ENCODE measurements around the gene ANGPT4. TPM values are rescaled to one million over a fixed set of nuclear protein-coding genes. Genes with fewer than 3 reads are reported as not detected.

The ANGPT4 gene
- total RNA-seq, 1 experiment from 2014 or later: not detected

GRCh38 chr20:843912-844311, 72.2 kb downstream of the ANGPT4 start:
- CTCF ChIA-PET: interaction anchor here (0.9 kb wide), 1 partner anchor 26 kb away, joined by 6 read pairs; no protein-coding TSS in a partner anchor
- Histone ChIP-seq H4K20me1 (ENCODE audit: insufficient read depth) (no peaks in the 10 kb centered on the region; the same call in 1 of the 2 replicates), H3K9me3 (ENCODE audit: insufficient read depth, low read depth) (no peaks in the 10 kb centered on the region), H3K27me3 (ENCODE audit: insufficient read depth, low read depth) (no peaks in the 10 kb centered on the region), H3F3A (ENCODE audit: insufficient read depth, low read depth) (peaks cover 7% of the 10 kb centered on the region; the same call in 1 of the 2 replicates), H3K36me3 (ENCODE audit: low read depth) (no peaks in the 10 kb centered on the region), H3K27ac (no peak overlapping the region), H3K4me2 (no peak overlapping the region), H3K4me3 (no peak overlapping the region), H3K9me2 (ENCODE audit: insufficient read depth) (no peaks in the 10 kb centered on the region), H3K4me1 (replicated peaks; ENCODE audit: insufficient read depth) (peaks cover 22% of the 10 kb centered on the region), H2AFZ (no peak overlapping the region), H3K79me2 (ENCODE audit: low read depth) (peaks cover 67% of the 10 kb centered on the region)
- TF ChIP-seq EZH2 (IDR thresholded peaks at IDR 0.05; ENCODE audit: low read depth) (no peak), CTCF (conservative IDR thresholded peaks at IDR 0.05) (no peak)
- no TSS peak for BruUV-seq (replicated peaks)
- POLR2A ChIA-PET (ENCODE audit: unreplicated experiment): interaction anchor here (0.9 kb wide), 1 partner anchor 12 kb away, joined by 3 read pairs; no protein-coding TSS in a partner anchor
- no peak for DNase-seq
- intact Hi-C loops (cut with micrococcal nuclease; ENCODE audit: unreplicated experiment): no loop called here

GRCh38 chr20:842547-842940, 73.6 kb downstream of the ANGPT4 start:
- H4K20me1 ChIP-seq (ENCODE audit: insufficient read depth): no peaks in the 10 kb centered on the region; the same call in 1 of the 2 replicates
- DNase-seq: no peak
- peaks cover 26% of the 10 kb centered on the region for H3K4me1 ChIP-seq (replicated peaks; ENCODE audit: insufficient read depth)
- H3K79me2 ChIP-seq (ENCODE audit: low read depth): peaks cover 80% of the 10 kb centered on the region
- ChIA-PET CTCF (no interaction called here), POLR2A (ENCODE audit: unreplicated experiment) (no interaction called here)
- no peaks in the 10 kb centered on the region for H3K27me3 ChIP-seq (ENCODE audit: insufficient read depth, low read depth)
- H3K36me3 ChIP-seq (ENCODE audit: low read depth): no peaks in the 10 kb centered on the region
- no peaks in the 10 kb centered on the region for H3K9me2 ChIP-seq (ENCODE audit: insufficient read depth)
- peak overlapping the region; percentile 77 for H3K4me3 ChIP-seq
- H3K27ac ChIP-seq: peak overlapping the region; percentile 58
- intact Hi-C loops (cut with micrococcal nuclease; ENCODE audit: unreplicated experiment): loop anchor here (1.0 kb wide), 1 partner anchor 14 kb away; no protein-coding TSS in a partner anchor
- H2AFZ ChIP-seq: no peak overlapping the region
- H3K4me2 ChIP-seq: peak overlapping the region; percentile 80
- H3K9me3 ChIP-seq (ENCODE audit: insufficient read depth, low read depth): no peaks in the 10 kb centered on the region
- TF ChIP-seq EZH2 (IDR thresholded peaks at IDR 0.05; ENCODE audit: low read depth) (no peak), CTCF (conservative IDR thresholded peaks at IDR 0.05) (no peak)
- BruUV-seq (replicated peaks): no TSS peak
- peaks cover 7% of the 10 kb centered on the region; the same call in 1 of the 2 replicates for H3F3A ChIP-seq (ENCODE audit: insufficient read depth, low read depth)

GRCh38 chr20:841568-842546, 74.3 kb downstream of the ANGPT4 start:
- H3K36me3 ChIP-seq (ENCODE audit: low read depth): no peaks in the 10 kb centered on the region
- peak overlapping the region; percentile 80 for H3K4me2 ChIP-seq
- no peaks in the 10 kb centered on the region for H3K9me2 ChIP-seq (ENCODE audit: insufficient read depth)
- H3K79me2 ChIP-seq (ENCODE audit: low read depth): peaks cover 80% of the 10 kb centered on the region
- peak overlapping the region; percentile 79 for H2AFZ ChIP-seq
- BruUV-seq (replicated peaks): TSS peak; percentile 85
- H3K9me3 ChIP-seq (ENCODE audit: insufficient read depth, low read depth): no peaks in the 10 kb centered on the region
- CTCF ChIA-PET: no interaction called here
- H3K4me1 ChIP-seq (replicated peaks; ENCODE audit: insufficient read depth): peaks cover 33% of the 10 kb centered on the region
- no peaks in the 10 kb centered on the region for H3K27me3 ChIP-seq (ENCODE audit: insufficient read depth, low read depth)
- peak overlapping the region; percentile 77 for H3K4me3 ChIP-seq
- POLR2A ChIA-PET (ENCODE audit: unreplicated experiment): no interaction called here
- peak; percentile 77 to 84 for DNase-seq
- peak overlapping the region; percentile 58 for H3K27ac ChIP-seq
- H4K20me1 ChIP-seq (ENCODE audit: insufficient read depth): no peaks in the 10 kb centered on the region; the same call in 1 of the 2 replicates
- intact Hi-C loops (cut with micrococcal nuclease; ENCODE audit: unreplicated experiment): loop anchor here (1.0 kb wide), 1 partner anchor 14 kb away; no protein-coding TSS in a partner anchor
- H3F3A ChIP-seq (ENCODE audit: insufficient read depth, low read depth): peaks cover 13% of the 10 kb centered on the region; the same call in 1 of the 2 replicates
- no peak for TF ChIP-seq EZH2 (IDR thresholded peaks at IDR 0.05; ENCODE audit: low read depth)
- TF ChIP-seq CTCF (conservative IDR thresholded peaks at IDR 0.05): no peak
